Mucosa of descending colon (tissue), 3 donors: Measurements from ENCODE around the gene CBY2. TPM values are rescaled to one million over a fixed set of nuclear protein-coding genes. Genes with fewer than 3 reads are reported as not detected.
A peak's percentile ranks its signal among the peaks of the same experiment; 100 is the strongest.

Experiments
- ATAC-seq: fragments of 200-7000 bp; cut with Tn5 transposase; one replicate; pipeline ENCODE4 v1.9.1; 2020; ENCODE audit warnings: mild to moderate bottlenecking, moderate library complexity
- DNase-seq, 3 donors: peaks; one replicate each; pipeline ENCODE4 v3.0.0-alpha.2; 2020
- H3K36me3 ChIP-seq: fragments of 200-600 bp; one replicate; pipeline ENCODE4 v1.8.0; 2021; ENCODE audit warnings: low read depth, mild to moderate bottlenecking
- H3K4me1 ChIP-seq: fragments of 200-600 bp; one replicate; pipeline ENCODE4 v1.8.0; 2021; ENCODE audit warnings: low read depth, mild to moderate bottlenecking
- H3K4me3 ChIP-seq: fragments of 200-600 bp; one replicate; pipeline ENCODE4 v1.8.0; 2021; ENCODE audit warnings: mild to moderate bottlenecking
- H3K9me3 ChIP-seq: fragments of 200-600 bp; one replicate; pipeline ENCODE4 v1.8.0; 2021; ENCODE audit warnings: mild to moderate bottlenecking
- intact Hi-C, 2 donors: fragments of 100-400 bp; cut with DNase I in 1 of 2; cut with micrococcal nuclease in 1 of 2; formaldehyde crosslinking; loops; one replicate each; pipeline versions ENCODE4 v1.11.0 to v1.11.1; 2022; cut with DNase I, micrococcal nuclease
- total RNA-seq, 3 donors: library from RNA; stranded (reverse); fragmentation: NEBNext Ultra II Directional in 2 of 3; extraction: Animal tissue kit (Norgen Biotek cat#: 25700) in 2 of 3; gene quantifications; one replicate each; pipeline versions ENCODE4 v1.2.1 to v1.2.4, GENCODE V29; 2021 to 2023
- TF ChIP-seq, protein P1 (sequence below): fragments of 200-600 bp; IDR thresholded peaks from one replicate; pipeline ENCODE4 v1.8.0; 2022; ENCODE audit warnings: antibody characterized with exemption, mild to moderate bottlenecking
- donor health status: DM: no; HTN: no; CAD: no; lungs with moderate emphysema.
- donor health status: DM: no; HTN: no; CAD: no.
- donor health status: DM: no; HTN: yes; CAD: no.

CBY2 gene
- total RNA-seq, 3 donors from 2014 or later: not detected

GRCh38 chr13:45696610-45697226, 5.4 kb upstream of the CBY2 start:
- TF ChIP-seq, protein P1, sequence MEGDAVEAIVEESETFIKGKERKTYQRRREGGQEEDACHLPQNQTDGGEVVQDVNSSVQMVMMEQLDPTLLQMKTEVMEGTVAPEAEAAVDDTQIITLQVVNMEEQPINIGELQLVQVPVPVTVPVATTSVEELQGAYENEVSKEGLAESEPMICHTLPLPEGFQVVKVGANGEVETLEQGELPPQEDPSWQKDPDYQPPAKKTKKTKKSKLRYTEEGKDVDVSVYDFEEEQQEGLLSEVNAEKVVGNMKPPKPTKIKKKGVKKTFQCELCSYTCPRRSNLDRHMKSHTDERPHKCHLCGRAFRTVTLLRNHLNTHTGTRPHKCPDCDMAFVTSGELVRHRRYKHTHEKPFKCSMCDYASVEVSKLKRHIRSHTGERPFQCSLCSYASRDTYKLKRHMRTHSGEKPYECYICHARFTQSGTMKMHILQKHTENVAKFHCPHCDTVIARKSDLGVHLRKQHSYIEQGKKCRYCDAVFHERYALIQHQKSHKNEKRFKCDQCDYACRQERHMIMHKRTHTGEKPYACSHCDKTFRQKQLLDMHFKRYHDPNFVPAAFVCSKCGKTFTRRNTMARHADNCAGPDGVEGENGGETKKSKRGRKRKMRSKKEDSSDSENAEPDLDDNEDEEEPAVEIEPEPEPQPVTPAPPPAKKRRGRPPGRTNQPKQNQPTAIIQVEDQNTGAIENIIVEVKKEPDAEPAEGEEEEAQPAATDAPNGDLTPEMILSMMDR: no peak
- Histone ChIP-seq H3K4me1 (no peaks in the 10 kb centered on the region), H3K9me3 (no peaks in the 10 kb centered on the region), H3K4me3 (no peak overlapping the region), H3K36me3 (no peaks in the 10 kb centered on the region)
- ATAC-seq: no peak
- no peak for DNase-seq
- intact Hi-C loops: no loop called here

- Histone ChIP-seq H3K4me1 (no peaks in the 10 kb centered on the region), H3K36me3 (no peaks in the 10 kb centered on the region), H3K9me3 (no peaks in the 10 kb centered on the region), H3K4me3 (no peak overlapping the region)
- DNase-seq (peak in 1 of 3 donors; percentile 12), ATAC-seq (no peak)
- intact Hi-C loops: no loop called here
- TF ChIP-seq, protein P1: no peak
Observed at GRCh38 chr13:45700971-45701900, 884 bp upstream of the CBY2 start.

GRCh38 chr13:45702869-45703391, 810 bp downstream of the CBY2 start:
- no peak for ATAC-seq
- intact Hi-C loops: no loop called here
- H3K36me3 ChIP-seq: no peaks in the 10 kb centered on the region
- no peak overlapping the region for H3K4me3 ChIP-seq
- TF ChIP-seq, protein P1: no peak
- no peaks in the 10 kb centered on the region for H3K9me3 ChIP-seq
- DNase-seq: no peak
- H3K4me1 ChIP-seq: no peaks in the 10 kb centered on the region

DNA sequence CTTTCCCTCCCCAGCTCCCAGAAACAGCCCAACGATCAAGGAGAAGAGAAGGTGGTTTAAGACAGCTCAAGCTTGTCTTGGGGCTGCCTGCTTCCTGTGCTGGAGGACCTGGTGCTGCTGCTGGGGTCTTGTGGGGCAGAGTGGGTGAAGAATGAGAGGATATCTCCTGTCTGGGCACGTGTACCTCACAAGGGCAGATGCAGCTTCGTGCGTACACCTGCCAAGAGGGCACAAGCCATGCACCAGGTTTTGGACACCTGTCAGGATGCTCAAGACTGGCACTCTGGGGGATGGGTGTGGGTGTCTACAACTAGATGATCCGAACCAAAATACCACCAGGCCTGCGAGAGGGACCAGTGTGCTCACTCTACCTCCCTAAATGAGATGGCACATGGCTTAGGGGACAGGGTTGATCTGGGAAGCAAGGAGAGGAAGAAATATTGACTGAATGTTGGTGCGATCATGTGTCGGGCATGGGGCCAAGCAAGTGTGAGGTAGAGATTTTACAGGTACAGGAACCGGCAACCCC, 2.2 kb downstream of the CBY2 start:
- no peak for DNase-seq
- Histone ChIP-seq H3K9me3 (no peaks in the 10 kb centered on the region), H3K4me3 (no peak overlapping the region), H3K4me1 (no peaks in the 10 kb centered on the region), H3K36me3 (no peaks in the 10 kb centered on the region)
- no peak for ATAC-seq
- TF ChIP-seq, protein P1: no peak
- intact Hi-C loops: no loop called here

- TF ChIP-seq, protein P1: no peak
Observed at GRCh38 chr13:45704854-45705695, 3.0 kb downstream of the CBY2 start.

More at GRCh38 chr13:45704854-45705695, 3.0 kb downstream of the CBY2 start:
- Histone ChIP-seq H3K4me1 (no peaks in the 10 kb centered on the region), H3K4me3 (no peak overlapping the region), H3K9me3 (no peaks in the 10 kb centered on the region), H3K36me3 (no peaks in the 10 kb centered on the region)
- ATAC-seq (no peak), DNase-seq (no peak)
- intact Hi-C loops: no loop called here
